ENCODE measurements around the gene NFATC2. TPM values are rescaled to one million over a fixed set of nuclear protein-coding genes. Genes with fewer than 3 reads are reported as not detected.

The NFATC2 gene
- total RNA-seq, 1 experiment from 2014 or later = 0.61 TPM

DNA sequence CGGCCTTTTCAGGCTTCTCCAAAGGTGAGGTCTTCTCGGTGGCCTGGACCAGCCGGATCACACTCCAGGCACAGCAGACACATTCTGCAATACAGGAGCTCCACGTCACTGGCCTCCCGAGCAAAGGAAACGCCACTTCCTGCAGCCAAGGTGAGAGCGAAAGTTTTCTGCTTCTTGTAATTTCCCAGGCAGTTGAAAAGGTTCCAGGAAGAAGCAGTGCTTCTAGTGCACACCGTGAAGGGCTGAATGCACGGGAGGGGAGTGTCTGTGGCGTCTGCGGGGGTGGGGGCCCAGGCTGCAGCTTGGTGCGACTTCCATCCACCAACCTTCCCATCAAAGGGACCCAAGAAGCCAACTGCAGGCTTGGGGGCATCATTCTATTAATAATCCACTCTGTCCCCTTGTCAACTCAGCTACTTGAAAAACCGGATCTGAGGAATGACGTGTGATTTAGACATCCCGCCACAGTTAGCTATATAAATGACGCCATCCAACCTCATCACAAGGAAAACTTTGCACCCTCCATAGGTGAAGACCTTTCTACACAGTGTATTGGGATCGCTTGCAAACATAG, 61.1 kb downstream of the NFATC2 start:
- TF ChIP-seq, protein P1, sequence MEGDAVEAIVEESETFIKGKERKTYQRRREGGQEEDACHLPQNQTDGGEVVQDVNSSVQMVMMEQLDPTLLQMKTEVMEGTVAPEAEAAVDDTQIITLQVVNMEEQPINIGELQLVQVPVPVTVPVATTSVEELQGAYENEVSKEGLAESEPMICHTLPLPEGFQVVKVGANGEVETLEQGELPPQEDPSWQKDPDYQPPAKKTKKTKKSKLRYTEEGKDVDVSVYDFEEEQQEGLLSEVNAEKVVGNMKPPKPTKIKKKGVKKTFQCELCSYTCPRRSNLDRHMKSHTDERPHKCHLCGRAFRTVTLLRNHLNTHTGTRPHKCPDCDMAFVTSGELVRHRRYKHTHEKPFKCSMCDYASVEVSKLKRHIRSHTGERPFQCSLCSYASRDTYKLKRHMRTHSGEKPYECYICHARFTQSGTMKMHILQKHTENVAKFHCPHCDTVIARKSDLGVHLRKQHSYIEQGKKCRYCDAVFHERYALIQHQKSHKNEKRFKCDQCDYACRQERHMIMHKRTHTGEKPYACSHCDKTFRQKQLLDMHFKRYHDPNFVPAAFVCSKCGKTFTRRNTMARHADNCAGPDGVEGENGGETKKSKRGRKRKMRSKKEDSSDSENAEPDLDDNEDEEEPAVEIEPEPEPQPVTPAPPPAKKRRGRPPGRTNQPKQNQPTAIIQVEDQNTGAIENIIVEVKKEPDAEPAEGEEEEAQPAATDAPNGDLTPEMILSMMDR (conservative IDR thresholded peaks at IDR 0.05) = no peak
- H3K79me2 ChIP-seq (ENCODE audit: insufficient read depth, low read length) = no peaks in the 10 kb centered on the region
- H3K4me1 Mint-ChIP-seq = peaks cover 3 to 6% of the 10 kb centered on the region in 2 experiments
- H3K9ac ChIP-seq (ENCODE audit: extremely low read depth, insufficient read length, low read length) = no peak overlapping the region
- H4K20me1 ChIP-seq (ENCODE audit: control insufficient read depth, insufficient read depth, insufficient read length) = no peaks in the 10 kb centered on the region
- H3K18ac ChIP-seq (ENCODE audit: insufficient read length, low read depth, low read length) = no peak overlapping the region
- H4K91ac ChIP-seq (ENCODE audit: insufficient read length, low read depth, low read length) = no peak overlapping the region
- no peak overlapping the region for H3K23ac ChIP-seq (ENCODE audit: insufficient read length, low read depth, low read length)
- no peak overlapping the region for H2BK5ac ChIP-seq (ENCODE audit: insufficient read length, low read length)
- no peaks in the 10 kb centered on the region for H3K79me1 ChIP-seq (ENCODE audit: insufficient read depth, low read depth, low read length, poor library complexity, severe bottlenecking)
- no peaks in the 10 kb centered on the region for H3K9me3 ChIP-seq (ENCODE audit: control insufficient read depth, low read depth, low read length)
- no peak overlapping the region for H2BK20ac ChIP-seq (ENCODE audit: low read depth, low read length, poor library complexity, severe bottlenecking)
- H3K36me3 Mint-ChIP-seq (ENCODE audit: insufficient read depth in 1 of 3, low read depth in 3 of 3) = peaks cover 0 to 2% (median 0%) of the 10 kb centered on the region in 3 experiments; a peak in 1 of 7 replicates
- H3K4ac ChIP-seq (ENCODE audit: low read depth, low read length) = no peak overlapping the region
- no peak overlapping the region for H4K5ac ChIP-seq (ENCODE audit: insufficient read length, low read depth, low read length)
- WGBS (ENCODE audit: extremely low coverage, insufficient read length, low lambda C conversion rate) = no CpG with 5 or more reads among the region's 17 CpGs
- no peak overlapping the region for H3K4me3 Mint-ChIP-seq
- no peak overlapping the region for H3K27ac ChIP-seq (ENCODE audit: insufficient read length, low read depth, low read length)
- no peak overlapping the region; a peak in 1 of 7 replicates for H3K27ac Mint-ChIP-seq
- no peak for DNase-seq
- no peak overlapping the region for H3T11ph ChIP-seq (ENCODE audit: low read length)
- no peak overlapping the region for H4K8ac ChIP-seq (replicated peaks; ENCODE audit: insufficient read length, low read depth, low read length)
- H2BK120ac ChIP-seq (ENCODE audit: low read depth, low read length, poor library complexity, severe bottlenecking) = no peak overlapping the region
- 0 out of 2 replicates have a peak, but pooled peaks cover 2% of the 10 kb centered on the region for H3K4me1 ChIP-seq (ENCODE audit: insufficient read depth, low read length)
- H3K27me3 ChIP-seq (ENCODE audit: insufficient read depth, low read length) = no peaks in the 10 kb centered on the region
- H2AFZ ChIP-seq (ENCODE audit: low read length) = no peak overlapping the region
- H3K14ac ChIP-seq (ENCODE audit: insufficient read depth, low read length) = no peak overlapping the region
- H3K9me3 Mint-ChIP-seq = peaks cover 0 to 4% of the 10 kb centered on the region in 2 experiments; a peak in 1 of 5 replicates
- H3K56ac ChIP-seq (ENCODE audit: insufficient read length, low read depth, low read length) = no peak overlapping the region
- no peak overlapping the region for H2BK15ac ChIP-seq (ENCODE audit: low read depth, low read length)
- no peak overlapping the region for H2AK5ac ChIP-seq (ENCODE audit: insufficient read length, low read length)
- H3K23me2 ChIP-seq (ENCODE audit: insufficient read length, low read depth, low read length, poor library complexity, severe bottlenecking) = no peaks in the 10 kb centered on the region
- no peak overlapping the region for H2BK12ac ChIP-seq (ENCODE audit: insufficient read length, low read depth, low read length)
- H3K4me2 ChIP-seq (ENCODE audit: insufficient read depth, insufficient read length, low read length) = no peak overlapping the region
- peaks cover 2% of the 10 kb centered on the region; the same call in 1 of the 2 replicates for H3K27me3 Mint-ChIP-seq (ENCODE audit: low read depth)
